Suppressor macrophage treated with lipopolysaccharide for 4 hours (primary cell): ENCODE measurements around the gene SH3RF3.

Source experiments
- DNase-seq: peaks from one replicate; pipeline ENCODE4 v3.0.0-alpha.2; 2020

Gene SH3RF3

DNA sequence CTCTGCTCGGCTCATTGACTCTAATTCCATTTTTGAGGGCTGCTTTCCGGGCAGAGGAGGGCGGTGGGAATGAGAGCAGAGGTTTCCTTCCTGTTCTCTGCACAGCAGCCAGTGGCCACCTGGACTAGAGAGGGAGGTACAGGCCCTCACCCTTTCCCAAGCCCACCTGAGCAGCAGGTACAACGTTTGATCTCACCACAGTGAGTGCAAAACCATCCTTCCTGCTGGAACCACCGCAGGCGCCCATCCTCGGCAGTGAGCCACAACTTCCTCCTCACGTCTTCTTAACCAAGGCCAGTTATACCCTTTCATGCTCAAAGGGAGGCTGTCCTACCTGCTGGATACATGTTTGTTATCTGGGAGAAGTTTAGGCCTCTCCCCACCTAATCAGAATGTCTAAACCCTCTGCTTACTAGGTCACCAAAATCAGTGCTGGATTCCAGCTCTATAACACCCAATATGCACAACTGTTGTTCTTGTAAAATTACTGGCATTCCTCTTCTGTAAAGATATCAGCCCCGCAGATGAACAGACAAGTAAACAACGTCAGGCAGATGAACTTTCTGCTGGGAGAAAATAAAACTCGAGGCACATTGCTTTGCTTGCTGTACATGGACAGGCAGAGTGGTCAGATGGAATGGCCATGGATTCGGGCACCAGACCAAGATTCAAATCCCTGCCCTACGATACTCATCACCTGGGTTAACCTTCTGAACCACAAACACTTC lies 191.4 kb downstream of the SH3RF3 start:
- no peak for DNase-seq

DNA sequence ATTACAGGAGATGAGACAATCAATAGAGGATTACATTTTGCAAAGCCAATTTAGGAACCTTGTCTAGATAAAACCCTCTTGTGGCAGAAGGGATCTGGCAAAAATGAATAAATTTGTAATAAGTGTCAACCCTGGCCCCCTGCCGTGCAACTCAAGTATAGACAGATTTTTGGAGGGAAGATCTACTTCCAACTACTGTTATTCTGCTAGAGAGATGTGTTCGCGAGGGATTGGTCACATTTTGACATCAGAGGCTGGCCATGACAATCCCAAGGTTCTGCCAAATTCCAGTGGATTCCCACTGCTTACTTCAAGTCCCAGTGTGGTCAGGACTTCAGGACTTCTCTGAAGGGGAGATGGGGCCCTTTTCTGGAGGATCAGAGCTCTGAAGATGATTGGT lies 192.6 kb downstream of the SH3RF3 start:
- no peak for DNase-seq

DNA sequence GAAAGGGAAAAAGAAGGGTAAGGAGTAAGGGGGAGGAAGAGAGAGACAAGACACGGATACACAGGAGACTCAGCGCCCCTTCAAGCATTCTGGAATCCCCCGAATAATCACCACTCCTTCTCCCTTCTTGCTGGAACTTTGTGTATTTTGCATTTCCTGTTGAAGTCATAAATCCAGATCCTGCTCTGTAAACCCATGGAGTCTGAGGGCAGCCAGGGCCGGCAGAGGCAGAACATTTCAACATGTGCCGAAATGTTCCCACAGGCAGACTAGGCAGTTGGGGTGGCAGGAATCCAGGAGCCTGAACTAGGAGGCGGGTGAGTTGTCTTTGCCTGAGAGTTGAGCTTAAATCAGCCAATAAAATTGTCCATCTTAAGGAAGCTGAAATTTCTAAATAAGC lies 193.1 kb downstream of the SH3RF3 start:
- DNase-seq, result no peak

GRCh38 chr2:109322641-109323040 lies 193.6 kb downstream of the SH3RF3 start:
- no peak for DNase-seq

DNA sequence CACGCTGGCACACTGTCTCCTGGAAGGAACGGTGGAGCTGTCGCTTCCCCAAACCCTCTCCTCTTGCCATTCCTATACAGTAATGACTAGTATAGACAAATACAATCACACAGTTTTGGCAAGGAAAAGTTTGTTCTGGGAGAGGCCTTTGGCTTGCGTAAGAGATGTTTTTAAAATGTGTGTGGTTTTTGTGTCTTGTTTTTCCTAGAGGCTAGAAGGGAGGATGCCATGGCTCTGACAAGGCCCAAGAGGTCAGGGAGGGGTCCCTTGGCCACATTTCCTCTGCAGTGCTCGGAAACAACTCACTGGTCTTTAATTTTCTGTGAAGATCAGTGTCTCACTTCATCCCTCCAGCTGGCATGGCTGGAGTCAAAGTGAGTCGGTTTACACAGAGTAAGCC lies 195.9 kb downstream of the SH3RF3 start:
- DNase-seq, result no peak

DNA sequence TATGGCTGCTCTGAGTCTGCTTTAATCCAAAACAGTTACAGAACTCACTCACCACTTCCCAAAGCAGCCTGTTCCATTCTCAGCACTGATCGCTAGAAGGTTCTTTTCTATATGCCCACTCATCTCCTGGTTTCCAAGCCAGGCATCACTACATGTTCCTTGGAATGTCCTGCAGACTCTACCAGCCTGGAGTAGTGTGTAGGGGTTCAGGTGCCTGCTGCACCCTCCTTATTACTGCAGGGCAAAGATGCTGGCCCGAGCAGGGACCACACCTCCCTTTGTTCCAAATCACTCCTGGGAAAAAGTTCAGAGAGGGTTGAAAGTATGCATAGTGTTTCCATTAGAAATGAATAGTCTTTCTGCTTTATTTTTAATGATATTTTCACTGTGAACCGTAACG lies 196.6 kb downstream of the SH3RF3 start:
- DNase-seq, result no peak

- no peak for DNase-seq
Observed at GRCh38 chr2:109326306-109326705, 197.3 kb downstream of the SH3RF3 start.

GRCh38 chr2:109330056-109330455 lies 201.1 kb downstream of the SH3RF3 start:
- no peak for DNase-seq

DNA sequence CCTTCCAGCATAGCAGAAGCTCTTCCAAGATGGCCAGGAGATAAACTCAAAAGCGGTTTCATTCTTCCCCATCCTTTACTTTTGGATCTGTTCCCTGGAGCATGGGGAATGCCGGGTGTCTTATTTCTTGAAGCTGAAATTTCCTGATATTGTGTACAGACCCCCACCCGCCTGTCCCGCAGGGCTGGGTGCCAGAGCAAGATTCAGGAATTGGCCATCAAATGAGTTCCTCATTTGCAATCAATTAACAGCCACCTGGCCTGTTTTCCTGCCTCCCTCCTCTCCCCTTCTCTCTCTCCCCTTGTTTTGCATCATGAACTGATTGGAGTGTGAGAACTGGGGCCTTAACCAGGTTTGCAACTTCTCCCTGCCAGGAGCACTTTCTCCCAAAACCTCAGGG lies 202.1 kb downstream of the SH3RF3 start:
- no peak for DNase-seq

GRCh38 chr2:109331896-109332848 lies 203.2 kb downstream of the SH3RF3 start:
- peak; percentile 89 for DNase-seq

DNA sequence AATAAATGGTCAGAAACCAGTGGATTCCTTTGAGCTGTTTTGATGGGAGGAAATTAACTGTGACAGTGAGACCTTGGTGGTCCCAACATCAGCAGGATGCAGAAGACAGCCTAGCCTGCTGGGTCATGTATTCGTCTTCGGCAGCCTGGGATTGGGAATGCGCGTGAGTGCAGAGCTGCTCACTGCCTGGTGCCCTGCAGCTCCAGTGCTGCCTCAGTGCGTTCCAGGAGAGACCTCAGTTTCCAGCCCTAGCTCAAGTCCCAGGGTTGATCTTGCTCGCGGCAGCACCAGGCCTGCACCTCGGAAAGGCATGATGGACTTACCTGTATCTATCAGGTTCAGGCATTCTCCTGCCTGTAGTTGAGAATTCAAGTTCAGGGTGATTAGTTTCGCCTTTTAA lies 203.9 kb downstream of the SH3RF3 start:
- no peak for DNase-seq

DNA sequence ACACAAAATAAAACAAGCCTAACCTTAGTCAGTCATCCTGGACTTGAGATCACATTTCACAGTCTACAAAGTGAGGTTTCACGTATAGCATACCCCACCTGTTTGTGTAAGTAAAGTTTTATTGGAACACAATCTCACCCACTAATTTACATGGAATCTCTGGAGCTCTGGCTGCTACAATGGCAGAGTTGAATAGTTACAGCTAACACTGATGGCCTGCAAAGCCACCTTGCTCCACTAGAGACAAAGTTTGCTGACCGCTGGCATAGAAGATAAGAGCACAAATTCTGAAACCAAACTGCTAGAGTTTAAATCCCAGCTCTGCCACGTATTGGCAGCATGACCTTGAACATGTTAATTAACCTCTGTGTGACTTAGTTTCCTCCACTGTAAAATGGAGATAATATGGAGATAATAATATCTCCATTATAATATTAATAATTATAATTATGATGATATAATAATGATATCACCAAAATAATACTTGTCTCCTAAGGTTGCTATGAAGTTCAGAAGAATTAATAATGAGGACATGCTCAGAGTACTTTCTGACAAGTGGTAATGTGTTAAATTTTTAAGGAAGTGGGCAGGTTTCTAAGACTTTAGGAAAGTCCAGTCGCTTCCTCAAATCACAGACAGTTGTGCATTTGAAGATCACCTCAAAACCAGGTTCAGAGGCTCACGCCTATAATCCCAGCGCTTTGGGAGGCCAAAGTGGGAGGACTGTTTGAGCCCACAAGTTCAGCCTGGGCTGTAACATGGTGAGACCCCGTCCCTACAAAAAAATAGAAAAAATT lies 204.6 kb downstream of the SH3RF3 start:
- peak; percentile 47 for DNase-seq

- DNase-seq, result peak; percentile 31
Observed at GRCh38 chr2:109335631-109336176, 206.7 kb downstream of the SH3RF3 start.

DNA sequence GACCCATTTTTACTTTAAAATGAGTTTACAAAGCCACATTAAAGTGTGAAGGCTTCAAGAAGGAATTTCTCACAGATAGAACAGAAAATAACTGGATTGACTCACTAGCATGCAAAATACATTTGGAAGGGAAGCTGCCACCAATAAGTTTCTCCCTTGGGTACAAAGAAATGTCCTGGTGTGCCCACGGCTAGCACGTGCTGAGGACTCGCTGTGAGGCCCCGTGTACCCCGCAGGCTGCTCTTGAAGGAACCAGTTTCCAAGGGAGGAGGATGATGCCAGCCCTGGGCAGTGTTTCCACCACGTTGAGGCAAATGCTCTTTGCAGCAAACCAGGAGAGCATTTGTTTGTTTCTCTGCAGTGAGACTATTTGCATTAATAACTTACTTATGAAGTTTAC lies 207.3 kb downstream of the SH3RF3 start:
- no peak for DNase-seq

DNA sequence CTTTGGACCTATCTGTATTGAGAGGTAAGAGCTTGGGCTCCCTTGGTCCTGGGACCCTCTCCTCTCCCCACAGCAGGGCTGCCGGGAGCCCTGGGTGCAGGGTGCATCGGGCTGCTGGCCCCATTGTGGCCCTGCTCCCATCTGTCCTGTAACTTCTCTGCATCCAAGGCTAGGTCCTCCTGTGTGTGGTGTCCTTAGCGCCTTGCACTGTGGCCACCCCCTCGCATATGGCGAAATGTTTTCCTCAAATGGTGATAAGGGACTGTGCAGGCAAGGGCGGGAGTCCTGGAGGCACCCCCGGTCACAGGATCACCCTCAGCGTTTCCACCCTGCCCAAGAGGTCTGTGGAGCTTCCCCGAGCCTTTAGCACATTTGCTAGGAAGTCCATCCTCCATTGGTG lies 208.2 kb downstream of the SH3RF3 start:
- DNase-seq, result no peak

- no peak for DNase-seq
Observed at GRCh38 chr2:109339519-109339966, 210.5 kb downstream of the SH3RF3 start.

DNA sequence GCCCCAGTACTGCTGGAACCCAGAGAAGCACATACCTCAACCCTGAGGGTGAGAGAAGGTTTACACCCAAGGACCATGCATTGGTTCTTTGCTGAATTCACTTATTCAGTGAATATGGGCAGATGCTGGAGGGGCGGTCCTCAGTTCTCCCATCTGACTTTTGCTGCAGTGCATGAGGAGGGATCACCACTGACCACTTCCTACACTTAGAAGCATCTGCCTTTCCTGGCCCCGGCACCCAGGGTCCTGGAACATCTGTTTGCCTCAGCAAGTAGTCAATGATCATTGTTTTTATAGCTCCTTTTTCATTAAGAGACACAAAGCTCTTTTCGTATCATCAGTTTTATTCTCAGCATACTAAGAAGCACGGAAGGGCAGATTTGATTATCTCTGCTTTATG lies 211.4 kb downstream of the SH3RF3 start:
- no peak for DNase-seq

DNA sequence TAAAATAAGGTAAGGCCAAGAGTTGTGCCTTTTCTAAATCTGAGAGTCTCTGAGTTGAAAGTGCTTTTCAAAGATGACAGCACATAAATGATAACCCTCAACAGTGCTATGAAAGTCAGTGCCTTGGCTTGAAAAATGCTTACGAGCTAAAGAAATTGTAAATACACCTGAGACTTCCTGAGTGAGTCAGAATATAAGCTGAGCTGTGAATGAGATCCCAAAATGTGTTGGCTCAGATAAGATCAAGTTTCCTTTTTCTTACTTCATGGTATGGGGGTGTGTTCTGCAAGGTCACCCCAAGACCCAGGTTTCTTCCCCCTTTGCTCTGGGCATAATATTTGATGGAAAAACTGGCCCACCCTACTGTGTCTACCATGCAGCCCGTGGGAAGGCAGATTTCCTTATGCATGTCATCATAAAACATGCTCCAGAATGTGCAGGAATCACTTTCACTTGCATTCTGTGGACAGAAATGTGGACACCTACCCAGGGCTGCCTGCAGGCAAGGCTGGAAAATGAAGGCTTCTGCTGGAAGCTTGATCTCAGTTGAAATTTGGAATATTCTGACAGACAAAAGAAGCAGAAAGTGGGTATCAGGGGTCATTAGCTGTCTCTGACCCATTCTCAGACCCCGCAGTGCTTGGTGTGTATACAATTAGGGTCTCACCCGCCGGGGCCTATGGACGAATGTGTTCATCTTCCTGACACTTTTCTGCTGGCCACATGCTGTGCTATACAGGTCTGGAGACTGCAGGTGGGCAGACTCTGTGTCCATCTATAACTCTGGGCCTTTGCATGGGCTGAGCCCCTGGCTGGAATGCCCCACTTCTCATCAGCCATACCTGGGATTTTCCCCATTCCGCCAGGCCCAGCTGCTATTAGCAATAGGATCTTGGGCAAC lies 212.6 kb downstream of the SH3RF3 start:
- no peak for DNase-seq

- DNase-seq, result no peak
Observed at GRCh38 chr2:109342256-109342850, 213.3 kb downstream of the SH3RF3 start.

GRCh38 chr2:109342930-109343329 lies 213.9 kb downstream of the SH3RF3 start:
- DNase-seq, result no peak

DNA sequence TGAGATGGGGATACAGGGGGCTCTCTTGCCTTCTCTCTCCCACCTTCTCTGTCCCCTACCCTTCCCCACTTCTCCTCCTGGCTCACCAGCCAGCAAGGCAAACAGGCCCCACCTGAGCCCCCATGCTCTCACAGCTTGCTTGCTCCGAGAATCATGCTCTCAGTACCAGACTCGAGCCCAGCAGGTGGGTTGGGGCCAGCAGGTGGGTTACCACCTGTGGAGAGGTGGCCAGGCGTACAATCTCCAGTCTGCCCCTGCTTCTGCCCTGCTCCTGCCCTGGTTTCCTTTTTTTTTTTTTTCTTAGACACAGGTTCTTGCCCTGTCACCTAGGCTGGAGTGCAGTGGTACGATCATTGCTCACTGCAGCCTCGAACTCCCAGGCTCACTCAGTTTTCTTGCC lies 214.5 kb downstream of the SH3RF3 start:
- DNase-seq, result no peak
